Measurements from ENCODE around the gene FMO2. TPM values are rescaled to one million over a fixed set of nuclear protein-coding genes. Genes with fewer than 3 reads are reported as not detected.

Gene FMO2
- total RNA-seq, 2 donors from 2014 or later = 292 to 375 TPM

DNA sequence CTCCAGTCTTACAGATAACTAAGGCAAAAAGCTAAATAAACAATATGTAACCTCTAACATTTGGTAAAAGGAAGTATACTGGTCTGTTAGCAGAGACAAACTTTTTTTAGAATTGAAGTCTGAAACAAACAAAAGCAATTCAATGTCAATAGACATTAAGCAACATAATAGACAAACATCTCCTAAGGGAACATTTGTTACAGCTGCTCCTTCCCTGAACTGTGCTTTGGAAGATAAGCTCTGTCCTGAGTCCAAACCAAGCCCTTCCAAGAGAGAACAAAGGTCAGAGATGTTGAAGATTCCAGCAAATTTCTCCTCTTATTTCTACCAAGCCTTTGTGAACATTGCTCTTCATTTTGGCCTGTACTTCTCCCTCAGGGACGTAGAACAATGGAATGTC lies 25.3 kb downstream of the FMO2 start:
- no peak for ATAC-seq (ENCODE audit: insufficient number of reproducible peaks, low FRiP score, low read depth)
- no peaks in the 10 kb centered on the region for H3K9me3 ChIP-seq
- H3K4me1 ChIP-seq (ENCODE audit: control insufficient read depth in 1 of 2, low read depth in 2 of 2) = peaks cover 0 to 18% of the 10 kb centered on the region in 2 donors
- peaks cover 32% of the 10 kb centered on the region for H3K36me3 ChIP-seq
- TF ChIP-seq, protein P1, sequence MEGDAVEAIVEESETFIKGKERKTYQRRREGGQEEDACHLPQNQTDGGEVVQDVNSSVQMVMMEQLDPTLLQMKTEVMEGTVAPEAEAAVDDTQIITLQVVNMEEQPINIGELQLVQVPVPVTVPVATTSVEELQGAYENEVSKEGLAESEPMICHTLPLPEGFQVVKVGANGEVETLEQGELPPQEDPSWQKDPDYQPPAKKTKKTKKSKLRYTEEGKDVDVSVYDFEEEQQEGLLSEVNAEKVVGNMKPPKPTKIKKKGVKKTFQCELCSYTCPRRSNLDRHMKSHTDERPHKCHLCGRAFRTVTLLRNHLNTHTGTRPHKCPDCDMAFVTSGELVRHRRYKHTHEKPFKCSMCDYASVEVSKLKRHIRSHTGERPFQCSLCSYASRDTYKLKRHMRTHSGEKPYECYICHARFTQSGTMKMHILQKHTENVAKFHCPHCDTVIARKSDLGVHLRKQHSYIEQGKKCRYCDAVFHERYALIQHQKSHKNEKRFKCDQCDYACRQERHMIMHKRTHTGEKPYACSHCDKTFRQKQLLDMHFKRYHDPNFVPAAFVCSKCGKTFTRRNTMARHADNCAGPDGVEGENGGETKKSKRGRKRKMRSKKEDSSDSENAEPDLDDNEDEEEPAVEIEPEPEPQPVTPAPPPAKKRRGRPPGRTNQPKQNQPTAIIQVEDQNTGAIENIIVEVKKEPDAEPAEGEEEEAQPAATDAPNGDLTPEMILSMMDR (IDR thresholded peaks at IDR 0.05) = no peak
- DNase-seq (ENCODE audit: low spot score) = no peak
- H3K27ac ChIP-seq = peak overlapping the region; percentile 4 to 44
- H3K4me3 ChIP-seq = no peak overlapping the region
- no peaks in the 10 kb centered on the region for H3K27me3 ChIP-seq (replicated peaks; ENCODE audit: insufficient read depth)

DNA sequence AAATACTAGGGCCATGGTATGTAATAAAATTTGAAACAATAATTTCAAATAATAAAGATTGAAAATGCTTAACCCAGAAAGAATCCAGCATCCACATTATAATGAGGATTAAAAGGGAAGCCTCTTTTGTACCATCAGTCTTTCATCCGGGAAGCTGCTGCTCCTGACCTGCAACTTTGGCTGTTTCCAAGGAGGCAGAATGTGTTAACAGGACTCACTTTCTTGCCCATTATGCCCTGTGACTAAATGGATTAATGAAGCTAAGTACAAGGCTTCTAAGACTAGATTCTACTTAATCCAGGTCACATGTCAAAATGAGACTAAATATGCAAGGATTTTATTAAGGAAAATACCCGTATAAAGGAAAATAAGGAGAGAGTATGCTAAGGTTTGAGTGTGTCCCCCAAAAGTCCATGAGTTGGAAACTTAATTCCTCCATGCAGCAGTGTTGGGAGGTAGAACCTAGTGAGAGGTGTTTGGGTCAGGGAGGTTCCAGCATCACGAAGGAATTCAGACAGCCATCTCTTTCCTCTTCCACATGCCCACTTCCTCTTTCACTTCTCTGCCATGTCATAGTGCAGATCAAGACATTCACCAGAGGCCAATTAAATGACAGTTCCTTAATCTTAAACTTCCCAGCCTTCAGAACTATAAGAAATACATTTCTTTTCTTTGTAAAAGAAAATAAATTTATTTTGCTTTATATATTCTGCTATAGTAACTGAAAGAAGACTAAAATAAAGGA lies 27.7 kb downstream of the FMO2 start:
- peak overlapping the region; percentile 21 to 30 for H3K27ac ChIP-seq
- no peak for ATAC-seq (ENCODE audit: insufficient number of reproducible peaks, low FRiP score, low read depth)

DNA sequence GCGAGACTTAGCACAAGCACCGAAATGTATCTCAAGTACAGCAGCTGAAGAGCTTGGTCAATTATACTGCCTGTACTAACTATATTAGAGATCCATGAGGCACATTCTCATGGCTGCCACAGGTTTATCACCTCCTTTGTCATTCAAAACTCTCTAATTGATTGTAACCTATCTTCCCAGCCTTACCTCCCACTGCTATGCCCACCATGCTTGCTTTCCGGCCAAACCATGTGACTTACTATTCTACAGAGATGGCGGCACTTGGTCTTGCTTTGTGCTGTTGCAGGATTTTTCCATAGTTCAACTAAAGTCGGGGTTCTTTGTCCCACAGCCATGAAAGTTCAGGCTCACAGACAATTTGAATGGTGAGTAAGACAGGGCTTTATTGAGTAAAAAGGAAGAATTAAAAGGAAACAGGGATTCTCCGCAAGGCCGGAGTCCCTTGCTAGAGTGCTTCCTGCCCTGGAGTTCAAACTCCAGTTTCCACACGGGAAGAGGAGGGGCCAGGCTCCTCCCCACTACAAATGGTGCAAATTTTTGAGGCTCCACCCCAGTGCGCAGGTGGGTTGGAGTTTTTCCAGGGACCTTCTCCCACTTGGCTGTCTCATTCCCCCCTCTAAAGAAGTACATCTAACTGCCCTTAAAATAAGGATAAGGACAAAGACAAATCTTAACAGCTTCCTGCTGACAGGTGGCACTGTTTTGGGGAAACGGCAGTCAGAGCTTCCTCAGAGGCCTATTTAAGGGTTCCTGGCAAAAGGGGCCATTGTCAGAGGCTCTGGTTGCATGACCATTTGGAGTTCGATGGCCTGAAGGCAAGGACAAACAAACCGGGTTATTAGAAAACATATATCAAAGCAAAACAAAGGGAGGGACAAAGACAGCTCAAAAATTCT lies 28.7 kb downstream of the FMO2 start:
- Histone ChIP-seq H3K27me3 (replicated peaks; ENCODE audit: insufficient read depth) (no peaks in the 10 kb centered on the region), H3K4me1 (ENCODE audit: control insufficient read depth in 1 of 2, low read depth in 2 of 2) (peaks cover 10 to 30% of the 10 kb centered on the region in 2 donors), H3K36me3 (peaks cover 2% of the 10 kb centered on the region), H3K4me3 (no peak overlapping the region), H3K9me3 (no peaks in the 10 kb centered on the region), H3K27ac (peak overlapping the region; percentile 15 to 30)
- TF ChIP-seq, protein P1 (IDR thresholded peaks at IDR 0.05) = no peak
- DNase-seq (ENCODE audit: low spot score) (no peak), ATAC-seq (ENCODE audit: insufficient number of reproducible peaks, low FRiP score, low read depth) (no peak)

More for the DNA sequence above, 27.7 kb downstream of the FMO2 start:
- Histone ChIP-seq H3K9me3 (no peaks in the 10 kb centered on the region), H3K27me3 (replicated peaks; ENCODE audit: insufficient read depth) (no peaks in the 10 kb centered on the region), H3K4me3 (no peak overlapping the region), H3K4me1 (ENCODE audit: control insufficient read depth in 1 of 2, low read depth in 2 of 2) (peaks cover 2 to 21% of the 10 kb centered on the region in 2 donors), H3K36me3 (peaks cover 10% of the 10 kb centered on the region)
- TF ChIP-seq, protein P1 (IDR thresholded peaks at IDR 0.05) = no peak
- DNase-seq (ENCODE audit: low spot score) = no peak

DNA sequence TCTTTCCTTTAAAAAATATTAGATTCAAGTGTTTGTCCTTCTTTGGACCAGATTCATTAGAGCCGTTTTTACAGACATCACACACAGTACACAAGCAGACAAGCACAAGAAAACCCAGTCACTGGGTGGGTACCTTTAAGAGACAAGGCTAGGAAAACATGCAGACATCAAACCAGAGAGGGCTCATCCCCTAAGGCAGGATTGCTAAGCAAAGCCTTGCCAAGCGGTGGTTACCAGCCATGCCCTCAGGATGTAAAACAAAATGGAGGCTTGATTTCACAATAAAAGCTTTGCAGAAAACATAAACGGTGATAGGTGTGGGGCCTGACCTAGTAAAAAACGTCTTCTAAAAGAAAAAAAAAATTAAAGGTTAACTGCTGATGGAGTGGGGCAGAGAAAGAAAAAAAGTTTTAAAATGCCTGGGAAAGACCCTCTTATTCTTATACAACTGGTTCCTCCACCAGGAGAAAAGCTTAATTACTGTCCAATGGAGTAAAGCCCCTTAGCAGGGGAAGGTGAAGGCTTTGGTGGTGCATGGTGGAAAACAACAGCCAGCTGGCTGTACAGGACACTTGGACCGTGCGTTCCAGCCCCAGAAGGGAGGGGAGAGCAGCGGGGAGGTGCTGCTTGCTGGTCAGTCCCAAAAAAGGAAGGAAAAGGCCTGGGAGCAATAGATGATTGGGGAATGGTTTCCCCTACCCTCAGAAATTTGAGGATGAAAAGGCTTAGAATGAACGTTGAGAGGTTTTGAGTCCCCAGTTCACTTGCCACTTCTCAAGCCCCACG lies 32.8 kb downstream of the FMO2 start:
- ATAC-seq (ENCODE audit: insufficient number of reproducible peaks, low FRiP score, low read depth) (no peak), DNase-seq (ENCODE audit: low spot score) (no peak)
- Histone ChIP-seq H3K27ac (peak overlapping the region; percentile 93), H3K36me3 (no peaks in the 10 kb centered on the region), H3K4me3 (no peak overlapping the region), H3K9me3 (no peaks in the 10 kb centered on the region), H3K27me3 (replicated peaks; ENCODE audit: insufficient read depth) (no peaks in the 10 kb centered on the region), H3K4me1 (ENCODE audit: control insufficient read depth in 1 of 2, low read depth in 2 of 2) (peaks cover 38 to 51% of the 10 kb centered on the region in 2 donors)
- TF ChIP-seq, protein P1 (IDR thresholded peaks at IDR 0.05) = no peak

All from thoracic aorta (tissue), 2 donors.